ENCODE measurements around the gene C11orf52. TPM values are rescaled to one million over a fixed set of nuclear protein-coding genes. Genes with fewer than 3 reads are reported as not detected.

The C11orf52 gene
- total and polyA plus RNA-seq, 2 of the 4 experiments (the other 2 are of a cell fraction): 0.90 to 1.1 TPM

- H2AFZ ChIP-seq (replicated peaks; ENCODE audit: low read length, poor library complexity): peak overlapping the region; percentile 99
- H3K4ac ChIP-seq (ENCODE audit: low read depth, low read length): peak overlapping the region; percentile 87
- no peaks in the 10 kb centered on the region for H3K9me3 ChIP-seq (ENCODE audit: control insufficient read depth, insufficient read depth, low read length)
- H2BK5ac ChIP-seq (ENCODE audit: low read depth, low read length, poor library complexity, severe bottlenecking): peak overlapping the region; percentile 72
- peak overlapping the region; percentile 64 for H3K14ac ChIP-seq (replicated peaks; ENCODE audit: low read depth, low read length)
- ATAC-seq (ENCODE audit: low read depth) (peak; percentile 9; the same call in 1 of the 2 replicates), DNase-seq (no peak)
- H4K5ac ChIP-seq (ENCODE audit: low read depth, low read length): peak overlapping the region; percentile 3; the same call in 1 of the 2 replicates
- CTCF ChIA-PET: interaction anchor here (0.5 to 0.6 kb wide), 2 partner anchors 38 to 326 kb away, joined by 3 to 4 read pairs; no protein-coding TSS in a partner anchor
- H3K56ac ChIP-seq (ENCODE audit: extremely low read depth, insufficient read depth, low read length): peak overlapping the region; percentile 28; the same call in 1 of the 2 replicates
- H4K8ac ChIP-seq (ENCODE audit: low read depth in 2 of 2, low read length in 2 of 2): peak overlapping the region; percentile 58 to 71; a peak in 2 of 4 replicates
- peak overlapping the region; percentile 64 for H2BK20ac ChIP-seq (ENCODE audit: low read depth, low read length)
- peak overlapping the region; percentile 76; the same call in 2 of the 3 replicates for H2BK15ac ChIP-seq (ENCODE audit: low read depth, low read length)
- H2BK120ac ChIP-seq (ENCODE audit: low read depth, low read length): peak overlapping the region; percentile 68
- POLR2A ChIA-PET (ENCODE audit: unreplicated experiment): interaction anchor here (1.3 kb wide), 1 partner anchor 40 kb away, joined by 3 read pairs; no protein-coding TSS in a partner anchor
- peak overlapping the region; percentile 70 for H2AK5ac ChIP-seq (ENCODE audit: low read depth, low read length)
- H3K4me2 ChIP-seq (ENCODE audit: low read depth, low read length): peak overlapping the region; percentile 95
- intact Hi-C loops (cut with micrococcal nuclease): loop anchor here (2.0 kb wide), 1 partner anchor 59 kb away; the partner anchor contains the start of genes CFAP68 and FDXACB1
- H3K79me1 ChIP-seq (ENCODE audit: low read depth in 1 of 2, low read length in 2 of 2): peaks cover 16 to 45% of the 10 kb centered on the region in 2 experiments
- H3K27me3 ChIP-seq (ENCODE audit: control insufficient read depth, insufficient read depth, low read length): no peaks in the 10 kb centered on the region
- peak overlapping the region; percentile 2; the same call in 1 of the 2 replicates for H3K18ac ChIP-seq (ENCODE audit: low read depth, low read length)
- no peaks in the 10 kb centered on the region for H4K20me1 ChIP-seq (ENCODE audit: insufficient read depth, low read length)
- dilution Hi-C loops (cut with HindIII; ENCODE audit: low sequenced_read_pairs, unreplicated experiment): no loop called here
- H3K4me1 ChIP-seq (ENCODE audit: control insufficient read depth, insufficient read depth, low read length): peaks cover 31% of the 10 kb centered on the region
- WGBS, 2 experiments (ENCODE audit: extremely low coverage in 2 of 2, insufficient read length in 1 of 2): 8% methylated on average over 2 of the region's 9 CpGs; no CpG with 5 or more reads in 1 of the 2 experiments
- H3K23ac ChIP-seq (ENCODE audit: low read depth, low read length): peak overlapping the region; percentile 95
- H3K4me3 ChIP-seq (ENCODE audit: insufficient read depth, low read depth, low read length): peak overlapping the region; percentile 84
- H2AK9ac ChIP-seq (replicated peaks; ENCODE audit: low read depth, low read length, poor library complexity): peak overlapping the region; percentile 94
- H4K91ac ChIP-seq (ENCODE audit: insufficient read depth, low read depth, low read length): peak overlapping the region; percentile 75
- H3K9ac ChIP-seq (ENCODE audit: low read depth, low read length): peak overlapping the region; percentile 25
- no TSS peak for BruUV-seq (replicated peaks)
- H3K36me3 ChIP-seq (ENCODE audit: control insufficient read depth, insufficient read depth, low read length): no peaks in the 10 kb centered on the region
- TF ChIP-seq POLR2A (IDR thresholded peaks at IDR 0.05; ENCODE audit: low read depth, low read length): no peak
- no peak for TF ChIP-seq NFE2L2 (IDR thresholded peaks at IDR 0.05; ENCODE audit: low read depth, low read length)
- no peak for TF ChIP-seq ELK1 (IDR thresholded peaks at IDR 0.05; ENCODE audit: borderline replicate concordance, low read depth, low read length)
- peaks cover 29% of the 10 kb centered on the region for H3K9me1 ChIP-seq (ENCODE audit: insufficient read depth, low read length)
- peak overlapping the region; percentile 28 for H3K27ac ChIP-seq (ENCODE audit: insufficient read depth, low read length)
- in situ Hi-C loops (cut with MboI; ENCODE audit: low sequenced_read_pairs): loop anchor here (5.0 kb wide), 1 partner anchor 40 kb away; no protein-coding TSS in a partner anchor
Observed at GRCh38 chr11:111937461-111937769, 18.7 kb downstream of the C11orf52 start.
